Muscle layer of duodenum (tissue), 2 donors: ENCODE results near the gene LAMTOR2.

Experiments used
- H3K27ac ChIP-seq: one replicate; pipeline ENCODE4 v1.7.0; 2013; ENCODE audit warnings: mild to moderate bottlenecking, low read length
- H3K27me3 ChIP-seq: one replicate; pipeline ENCODE4 v1.7.0; 2013; ENCODE audit warnings: low read depth, mild to moderate bottlenecking, control low read depth, low read length
- H3K36me3 ChIP-seq, 2 donors: one replicate each; pipeline ENCODE4 v1.7.0; 2013; ENCODE audit warnings: low read length in 2 of 2, control low read depth in 1 of 2, mild to moderate bottlenecking in 1 of 2; ENCODE audit not compliant: insufficient read depth in 2 of 2, control insufficient read depth in 1 of 2
- H3K4me1 ChIP-seq, 2 donors: one replicate each; pipeline ENCODE4 v1.7.0; 2013; ENCODE audit warnings: low read length in 2 of 2, mild to moderate bottlenecking in 2 of 2, control low read depth in 1 of 2, moderate library complexity in 1 of 2; ENCODE audit not compliant: insufficient read depth in 2 of 2, control insufficient read depth in 1 of 2
- H3K4me3 ChIP-seq, 2 donors: one replicate each; pipeline ENCODE4 v1.7.0; 2013; ENCODE audit warnings: low read length in 2 of 2, low read depth in 1 of 2, mild to moderate bottlenecking in 1 of 2
- H3K9me3 ChIP-seq, 2 donors: one replicate each; pipeline ENCODE4 v1.7.0; 2013; ENCODE audit warnings: low read length in 2 of 2, control low read depth in 1 of 2, mild to moderate bottlenecking in 1 of 2; ENCODE audit not compliant: control insufficient read depth in 1 of 2
- donor health status: healthy.

LAMTOR2 gene

GRCh38 chr1:156078728-156079127 lies 24.1 kb downstream of the LAMTOR2 start:
- no peaks in the 10 kb centered on the region for H3K36me3 ChIP-seq
- H3K9me3 ChIP-seq: no peaks in the 10 kb centered on the region
- no peak overlapping the region for H3K27ac ChIP-seq
- H3K27me3 ChIP-seq: peaks cover 4% of the 10 kb centered on the region
- H3K4me3 ChIP-seq: no peak overlapping the region
- H3K4me1 ChIP-seq: peaks cover 0 to 18% of the 10 kb centered on the region in 2 donors

- peaks cover 4% of the 10 kb centered on the region for H3K27me3 ChIP-seq
- H3K9me3 ChIP-seq: no peaks in the 10 kb centered on the region
- H3K36me3 ChIP-seq: no peaks in the 10 kb centered on the region
- peaks cover 0 to 23% of the 10 kb centered on the region in 2 donors for H3K4me1 ChIP-seq
- H3K4me3 ChIP-seq: no peak overlapping the region
- no peak overlapping the region for H3K27ac ChIP-seq
Measured at GRCh38 chr1:156079762-156080161, 25.2 kb downstream of the LAMTOR2 start.

- Histone ChIP-seq H3K4me1 (peaks cover 0 to 23% of the 10 kb centered on the region in 2 donors), H3K36me3 (no peaks in the 10 kb centered on the region), H3K27me3 (peaks cover 4% of the 10 kb centered on the region), H3K4me3 (no peak overlapping the region), H3K9me3 (no peaks in the 10 kb centered on the region), H3K27ac (no peak overlapping the region)
Measured at GRCh38 chr1:156080241-156080862, 25.8 kb downstream of the LAMTOR2 start.

- Histone ChIP-seq H3K4me3 (no peak overlapping the region), H3K36me3 (no peaks in the 10 kb centered on the region), H3K27me3 (peaks cover 4% of the 10 kb centered on the region), H3K9me3 (no peaks in the 10 kb centered on the region), H3K4me1 (peaks cover 0 to 23% of the 10 kb centered on the region in 2 donors), H3K27ac (no peak overlapping the region)
Measured at GRCh38 chr1:156080863-156081179, 26.2 kb downstream of the LAMTOR2 start.

GRCh38 chr1:156081180-156081916 lies 26.8 kb downstream of the LAMTOR2 start:
- Histone ChIP-seq H3K4me1 (peaks cover 0 to 27% of the 10 kb centered on the region in 2 donors), H3K27ac (no peak overlapping the region), H3K4me3 (peak overlapping the region; percentile 73 to 87), H3K9me3 (no peaks in the 10 kb centered on the region), H3K27me3 (peaks cover 4% of the 10 kb centered on the region), H3K36me3 (no peaks in the 10 kb centered on the region)

- H3K4me1 ChIP-seq: peaks cover 0 to 32% of the 10 kb centered on the region in 2 donors
- H3K36me3 ChIP-seq: no peaks in the 10 kb centered on the region
- H3K27ac ChIP-seq: no peak overlapping the region
- peaks cover 4% of the 10 kb centered on the region for H3K27me3 ChIP-seq
- peak overlapping the region; percentile 73 to 87 for H3K4me3 ChIP-seq
- H3K9me3 ChIP-seq: no peaks in the 10 kb centered on the region
Measured at GRCh38 chr1:156081917-156082308, 27.3 kb downstream of the LAMTOR2 start.

GRCh38 chr1:156082309-156083091 lies 27.9 kb downstream of the LAMTOR2 start, which contains the start of gene MEX3A:
TSS of gene MEX3A (minus strand) at chr1:156082465. CDS start at chr1:156081998, 467 bp downstream.
- no peak within 1 kb of the TSS for H3K27ac ChIP-seq
- H3K36me3 ChIP-seq: no peaks in the 10 kb centered on the region
- H3K4me3 ChIP-seq: peak within 1 kb of the TSS; percentile 73 to 87
- peaks cover 0 to 34% of the 10 kb centered on the region in 2 donors for H3K4me1 ChIP-seq
- peaks cover 4% of the 10 kb centered on the region for H3K27me3 ChIP-seq
- no peaks in the 10 kb centered on the region for H3K9me3 ChIP-seq

GRCh38 chr1:156083800-156084790 lies 29.5 kb downstream of the LAMTOR2 start:
- Histone ChIP-seq H3K4me3 (no peak overlapping the region), H3K27ac (no peak overlapping the region), H3K9me3 (no peaks in the 10 kb centered on the region), H3K36me3 (no peaks in the 10 kb centered on the region), H3K27me3 (peaks cover 4% of the 10 kb centered on the region), H3K4me1 (peaks cover 0 to 34% of the 10 kb centered on the region in 2 donors)

GRCh38 chr1:156086256-156086662 lies 31.7 kb downstream of the LAMTOR2 start:
- no peak overlapping the region for H3K27ac ChIP-seq
- no peak overlapping the region for H3K4me3 ChIP-seq
- peaks cover 0 to 35% of the 10 kb centered on the region in 2 donors for H3K4me1 ChIP-seq
- no peaks in the 10 kb centered on the region for H3K27me3 ChIP-seq
- H3K36me3 ChIP-seq: no peaks in the 10 kb centered on the region
- H3K9me3 ChIP-seq: no peaks in the 10 kb centered on the region

GRCh38 chr1:156089704-156090103 lies 35.1 kb downstream of the LAMTOR2 start:
- Histone ChIP-seq H3K27me3 (no peaks in the 10 kb centered on the region), H3K4me1 (peaks cover 0 to 14% of the 10 kb centered on the region in 2 donors), H3K36me3 (no peaks in the 10 kb centered on the region), H3K27ac (no peak overlapping the region), H3K9me3 (no peaks in the 10 kb centered on the region), H3K4me3 (no peak overlapping the region)
